ENCODE results near the gene MT1F.

Gene MT1F

GRCh38 chr16:56681939-56682702 lies 24.4 kb downstream of the MT1F start, which contains the start of gene MT1X:
Gene MT1X (plus strand): TSS chr16:56682470. CDS start chr16:56682541, 71 bp downstream.
- Histone ChIP-seq H3K9me3 (ENCODE audit: control insufficient read depth, insufficient read depth, low read length) (0 out of 2 replicates have a peak, but pooled peaks cover 2% of the 10 kb centered on the region), H3K9ac (ENCODE audit: low read depth, low read length) (peak within 1 kb of the TSS; percentile 90), H3K4me1 (ENCODE audit: insufficient read depth, low read length) (peaks cover 16% of the 10 kb centered on the region), H3K36me3 (ENCODE audit: insufficient read depth, low read length) (no peaks in the 10 kb centered on the region)

GRCh38 chr16:56682703-56683397 lies 25.1 kb downstream of the MT1F start:
- no peaks in the 10 kb centered on the region for H3K36me3 ChIP-seq (ENCODE audit: insufficient read depth, low read length)
- H3K4me1 ChIP-seq (ENCODE audit: insufficient read depth, low read length): peaks cover 12% of the 10 kb centered on the region
- peak overlapping the region; percentile 90 for H3K9ac ChIP-seq (ENCODE audit: low read depth, low read length)
- H3K9me3 ChIP-seq (ENCODE audit: control insufficient read depth, insufficient read depth, low read length): 0 out of 2 replicates have a peak, but pooled peaks cover 2% of the 10 kb centered on the region

- Histone ChIP-seq H3K9ac (ENCODE audit: low read depth, low read length) (peak overlapping the region; percentile 90), H3K9me3 (ENCODE audit: control insufficient read depth, insufficient read depth, low read length) (0 out of 2 replicates have a peak, but pooled peaks cover 2% of the 10 kb centered on the region), H3K4me1 (ENCODE audit: insufficient read depth, low read length) (peaks cover 12% of the 10 kb centered on the region), H3K36me3 (ENCODE audit: insufficient read depth, low read length) (no peaks in the 10 kb centered on the region)
Measured at GRCh38 chr16:56683424-56684172, 25.8 kb downstream of the MT1F start.

GRCh38 chr16:56684256-56684925 lies 26.6 kb downstream of the MT1F start:
- 0 out of 2 replicates have a peak, but pooled peaks cover 2% of the 10 kb centered on the region for H3K9me3 ChIP-seq (ENCODE audit: control insufficient read depth, insufficient read depth, low read length)
- H3K4me1 ChIP-seq (ENCODE audit: insufficient read depth, low read length): peaks cover 12% of the 10 kb centered on the region
- H3K9ac ChIP-seq (ENCODE audit: low read depth, low read length): no peak overlapping the region
- H3K36me3 ChIP-seq (ENCODE audit: insufficient read depth, low read length): no peaks in the 10 kb centered on the region

GRCh38 chr16:56684926-56685590 lies 27.3 kb downstream of the MT1F start:
- Histone ChIP-seq H3K9ac (ENCODE audit: low read depth, low read length) (no peak overlapping the region), H3K4me1 (ENCODE audit: insufficient read depth, low read length) (peaks cover 12% of the 10 kb centered on the region), H3K36me3 (ENCODE audit: insufficient read depth, low read length) (no peaks in the 10 kb centered on the region), H3K9me3 (ENCODE audit: control insufficient read depth, insufficient read depth, low read length) (0 out of 2 replicates have a peak, but pooled peaks cover 2% of the 10 kb centered on the region)

- Histone ChIP-seq H3K9ac (ENCODE audit: low read depth, low read length) (no peak overlapping the region), H3K9me3 (ENCODE audit: control insufficient read depth, insufficient read depth, low read length) (0 out of 2 replicates have a peak, but pooled peaks cover 2% of the 10 kb centered on the region), H3K36me3 (ENCODE audit: insufficient read depth, low read length) (no peaks in the 10 kb centered on the region), H3K4me1 (ENCODE audit: insufficient read depth, low read length) (peaks cover 13% of the 10 kb centered on the region)
Measured at GRCh38 chr16:56686758-56687157, 29.0 kb downstream of the MT1F start.

- H3K9ac ChIP-seq (ENCODE audit: low read depth, low read length): no peak overlapping the region
- peaks cover 8% of the 10 kb centered on the region; the same call in 1 of the 2 replicates for H3K4me1 ChIP-seq (ENCODE audit: insufficient read depth, low read length)
- H3K36me3 ChIP-seq (ENCODE audit: insufficient read depth, low read length): no peaks in the 10 kb centered on the region
- 0 out of 2 replicates have a peak, but pooled peaks cover 2% of the 10 kb centered on the region for H3K9me3 ChIP-seq (ENCODE audit: control insufficient read depth, insufficient read depth, low read length)
Measured at GRCh38 chr16:56688762-56689161, 31.0 kb downstream of the MT1F start.

GRCh38 chr16:56689171-56689570 lies 31.4 kb downstream of the MT1F start:
- Histone ChIP-seq H3K4me1 (ENCODE audit: insufficient read depth, low read length) (peaks cover 8% of the 10 kb centered on the region; the same call in 1 of the 2 replicates), H3K36me3 (ENCODE audit: insufficient read depth, low read length) (no peaks in the 10 kb centered on the region), H3K9ac (ENCODE audit: low read depth, low read length) (no peak overlapping the region), H3K9me3 (ENCODE audit: control insufficient read depth, insufficient read depth, low read length) (0 out of 2 replicates have a peak, but pooled peaks cover 2% of the 10 kb centered on the region)

GRCh38 chr16:56690420-56691122 lies 32.8 kb downstream of the MT1F start:
- no peak overlapping the region for H3K9ac ChIP-seq (ENCODE audit: low read depth, low read length)
- H3K4me1 ChIP-seq (ENCODE audit: insufficient read depth, low read length): peaks cover 8% of the 10 kb centered on the region; the same call in 1 of the 2 replicates
- H3K9me3 ChIP-seq (ENCODE audit: control insufficient read depth, insufficient read depth, low read length): 0 out of 2 replicates have a peak, but pooled peaks cover 2% of the 10 kb centered on the region
- no peaks in the 10 kb centered on the region for H3K36me3 ChIP-seq (ENCODE audit: insufficient read depth, low read length)

- peaks cover 8% of the 10 kb centered on the region; the same call in 1 of the 2 replicates for H3K4me1 ChIP-seq (ENCODE audit: insufficient read depth, low read length)
- H3K9me3 ChIP-seq (ENCODE audit: control insufficient read depth, insufficient read depth, low read length): 0 out of 2 replicates have a peak, but pooled peaks cover 1% of the 10 kb centered on the region
- H3K36me3 ChIP-seq (ENCODE audit: insufficient read depth, low read length): no peaks in the 10 kb centered on the region
- H3K9ac ChIP-seq (ENCODE audit: low read depth, low read length): no peak overlapping the region
Measured at GRCh38 chr16:56691885-56692284, 34.1 kb downstream of the MT1F start.

GRCh38 chr16:56695246-56695645 lies 37.5 kb downstream of the MT1F start:
- H3K36me3 ChIP-seq (ENCODE audit: insufficient read depth, low read length): no peaks in the 10 kb centered on the region
- no peak overlapping the region for H3K9ac ChIP-seq (ENCODE audit: low read depth, low read length)
- H3K4me1 ChIP-seq (ENCODE audit: insufficient read depth, low read length): peaks cover 8% of the 10 kb centered on the region; the same call in 1 of the 2 replicates
- H3K9me3 ChIP-seq (ENCODE audit: control insufficient read depth, insufficient read depth, low read length): no peaks in the 10 kb centered on the region

GRCh38 chr16:56697456-56698155 lies 39.8 kb downstream of the MT1F start:
- no peaks in the 10 kb centered on the region for H3K9me3 ChIP-seq (ENCODE audit: control insufficient read depth, insufficient read depth, low read length)
- no peak overlapping the region for H3K9ac ChIP-seq (ENCODE audit: low read depth, low read length)
- no peaks in the 10 kb centered on the region for H3K36me3 ChIP-seq (ENCODE audit: insufficient read depth, low read length)
- peaks cover 11% of the 10 kb centered on the region; the same call in 1 of the 2 replicates for H3K4me1 ChIP-seq (ENCODE audit: insufficient read depth, low read length)

Data from ES-I3 (cell line).